NCI-H524 treated with DMSO at 0.1 percent for 48 hours (cell line): ENCODE results near the gene RBM44.
"Not testable (repeated sequence)": the region's sequence is repeated elsewhere in the genome, so short reads cannot be mapped to it uniquely, and the experiment has no call there.

ENCODE experiments used
- DNase-seq: peaks from one replicate; lab custom pipeline; 2025; lab: John Stamatoyannopoulos, UW

Gene RBM44

DNA sequence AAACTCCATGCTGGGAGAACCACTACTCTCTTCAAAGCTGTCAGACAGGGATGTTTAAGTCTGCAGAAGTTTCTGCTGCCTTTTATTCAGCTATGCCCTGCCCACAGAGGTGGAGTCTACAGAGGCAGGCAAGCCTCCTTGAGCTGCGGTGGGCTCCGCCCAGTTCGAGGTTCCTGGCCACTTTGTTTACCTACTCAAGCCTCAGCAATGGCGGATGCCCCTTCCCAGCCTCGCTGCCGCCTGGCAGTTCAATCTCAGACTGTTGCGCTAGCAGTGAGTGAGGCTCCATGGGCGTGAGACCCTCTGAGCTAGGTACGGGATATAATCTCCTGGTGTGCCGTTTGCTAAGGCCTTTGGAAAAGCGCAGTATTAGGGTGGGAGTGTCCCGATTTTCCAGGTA is 50.4 kb downstream of the RBM44 start:
- not testable (repeated sequence) for DNase-seq

DNA sequence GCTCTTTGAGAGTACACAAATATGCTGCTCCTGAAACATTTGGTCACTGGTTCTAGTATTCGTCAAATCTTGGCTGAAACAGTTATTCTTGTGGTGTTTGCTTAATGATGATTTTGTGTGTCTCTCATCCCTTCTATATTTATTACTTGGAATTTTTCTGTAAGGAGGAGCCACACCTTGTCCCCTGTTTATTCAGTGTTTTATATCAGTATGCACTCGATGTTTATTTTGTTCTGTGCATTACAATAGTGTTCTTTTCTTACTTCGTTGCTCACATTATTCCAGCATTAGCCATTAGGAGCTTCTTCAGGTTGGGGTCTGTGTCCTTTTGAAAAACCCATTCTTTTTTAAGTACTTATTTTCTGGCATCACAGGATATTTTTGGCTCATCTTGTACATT is 55.7 kb downstream of the RBM44 start:
- DNase-seq, result no peak

DNA sequence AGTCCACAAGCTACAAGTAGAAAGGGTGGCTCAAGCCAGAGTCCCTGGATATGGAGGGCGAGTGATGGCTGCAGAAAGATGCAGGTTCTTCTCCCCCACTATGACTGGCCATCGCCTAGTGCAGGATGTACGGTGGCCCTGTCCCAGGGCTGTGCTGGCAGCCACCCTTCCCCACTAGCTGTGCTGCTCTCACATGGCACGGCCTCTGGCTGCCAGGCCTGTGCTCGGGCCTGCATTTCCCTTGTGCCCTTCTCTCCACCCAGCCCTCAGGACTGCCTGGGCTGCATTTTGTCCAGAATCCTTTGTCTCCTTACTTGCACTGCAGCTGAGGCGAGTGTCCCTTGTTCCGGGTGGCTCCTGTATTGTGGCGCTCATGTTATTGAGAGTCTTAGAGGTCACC is 59.2 kb downstream of the RBM44 start:
- DNase-seq, result no peak

DNA sequence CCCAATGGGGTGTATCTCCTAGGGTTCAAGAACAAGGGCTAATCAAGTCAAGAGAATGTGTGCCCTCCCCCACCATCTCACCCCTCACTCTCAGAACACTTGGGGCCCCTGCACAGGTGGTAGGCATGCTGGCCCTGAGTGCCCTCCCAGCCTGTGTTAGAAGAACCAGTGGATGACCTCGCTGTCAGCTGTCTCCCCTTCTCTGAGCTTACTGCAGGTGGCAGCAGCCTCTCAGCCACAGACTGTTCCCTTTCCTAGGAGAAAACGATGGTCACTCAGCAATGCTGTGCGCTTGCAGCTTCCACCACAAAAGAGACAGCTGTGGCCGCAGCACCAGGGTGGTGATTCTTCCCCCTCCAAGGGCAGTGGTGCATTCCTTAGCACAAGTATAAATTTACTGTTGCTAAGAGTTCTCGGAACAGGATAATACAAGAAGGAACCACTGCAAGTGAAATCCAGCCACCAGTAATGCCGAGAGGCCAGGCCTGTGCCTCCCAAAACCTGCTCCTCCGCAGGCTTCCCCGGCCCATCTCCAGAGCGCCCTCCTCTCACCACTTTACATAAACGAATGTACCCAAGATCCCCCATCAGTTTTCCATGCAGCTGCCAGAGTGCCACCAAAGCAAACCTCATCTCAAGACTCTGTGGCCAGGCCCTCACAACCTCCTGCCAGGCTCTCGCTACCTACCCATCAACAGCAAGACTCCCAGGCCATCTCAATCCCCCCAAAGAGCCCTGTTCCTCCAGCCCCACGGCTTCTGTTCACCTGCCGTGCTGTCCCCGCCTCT is 59.9 kb downstream of the RBM44 start:
- DNase-seq, result peak; percentile 32

DNA sequence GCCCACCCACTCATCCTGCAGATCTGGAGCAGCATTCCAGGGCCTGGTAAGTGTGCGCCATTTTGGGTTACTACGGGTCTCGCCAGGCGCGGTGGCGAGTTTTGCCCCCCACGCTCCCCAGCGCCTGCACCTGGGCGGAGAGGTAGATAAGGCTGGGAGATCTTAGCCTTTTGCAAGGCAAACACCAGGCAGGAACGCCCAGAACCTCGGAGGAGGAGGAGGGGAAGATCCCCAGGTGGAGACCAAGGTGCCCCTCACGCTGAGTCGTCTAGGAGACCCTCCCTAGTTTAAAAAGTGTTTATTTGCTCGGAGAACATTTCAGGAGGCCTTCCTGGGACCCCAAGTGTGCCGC is 60.5 kb downstream of the RBM44 start:
- DNase-seq, result no peak

GRCh38 chr2:237859533-237860272 is 61.1 kb downstream of the RBM44 start, which contains the start of gene RAMP1:
Gene RAMP1, plus strand, starts transcription at chr2:237859623. Its CDS starts 53 bp downstream, at chr2:237859676.
- DNase-seq, result no peak

DNA sequence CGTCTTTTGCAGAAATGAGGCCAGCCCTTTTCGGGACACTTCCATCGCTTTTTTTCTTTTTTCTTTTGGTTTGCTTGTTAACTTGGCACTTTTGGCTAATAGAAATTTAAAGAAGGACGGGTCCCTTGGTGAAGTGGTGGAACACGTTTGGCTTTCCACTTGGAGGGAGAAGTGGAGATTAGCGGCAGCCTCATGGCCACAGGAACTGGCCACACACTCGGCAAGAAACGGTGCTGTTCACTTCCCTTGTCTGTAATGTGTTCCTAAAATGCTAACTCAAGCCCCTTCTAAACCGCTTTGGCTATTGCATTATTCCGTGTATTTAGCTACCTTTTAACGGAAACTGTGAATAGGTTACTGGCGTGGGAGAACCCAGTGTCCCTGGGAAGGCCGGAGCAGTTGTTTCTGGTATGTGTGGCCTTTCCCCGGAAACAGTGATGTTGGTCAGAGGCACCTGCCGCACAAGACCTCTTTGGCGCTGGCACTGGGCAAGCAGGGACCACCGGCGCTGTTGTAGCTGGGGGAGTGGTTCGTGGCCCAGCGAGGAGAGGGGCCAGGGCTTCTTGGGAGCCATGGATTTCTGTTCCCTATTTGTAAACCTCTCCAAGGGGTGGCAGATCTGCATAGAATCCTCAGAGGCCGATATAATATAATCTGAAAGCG is 61.8 kb downstream of the RBM44 start:
- DNase-seq, result no peak

- no peak for DNase-seq
Observed at GRCh38 chr2:237861875-237862527, 63.4 kb downstream of the RBM44 start.

- DNase-seq, result no peak
Observed at GRCh38 chr2:237862528-237862895, 63.9 kb downstream of the RBM44 start.

- DNase-seq, result no peak
Observed at GRCh38 chr2:237863102-237863511, 64.5 kb downstream of the RBM44 start.

GRCh38 chr2:237863689-237864443 is 65.3 kb downstream of the RBM44 start:
- DNase-seq, result no peak

DNA sequence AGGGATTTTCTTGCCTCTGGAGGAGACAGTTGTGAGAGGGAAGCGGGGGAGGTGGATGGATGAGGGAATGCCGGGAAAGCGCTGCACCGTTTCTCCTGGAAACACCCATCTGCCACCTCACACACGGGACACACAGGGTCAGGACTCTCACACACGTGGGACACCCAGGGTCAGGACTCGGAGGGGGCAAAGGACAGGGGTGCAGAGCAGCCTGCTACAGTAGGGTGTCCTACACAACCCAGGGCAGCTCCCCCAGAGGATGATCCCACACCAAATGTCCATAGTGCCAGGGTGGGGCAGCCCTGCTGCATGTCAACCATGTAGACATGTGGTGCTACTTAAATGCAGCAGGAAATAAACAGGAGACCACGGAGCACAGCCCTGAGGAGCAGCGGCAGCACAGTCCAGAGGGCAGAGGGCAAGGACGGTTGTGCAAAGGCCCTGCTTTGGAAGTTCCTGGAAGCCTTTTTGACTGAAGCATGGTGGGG is 65.9 kb downstream of the RBM44 start:
- DNase-seq, result no peak

DNA sequence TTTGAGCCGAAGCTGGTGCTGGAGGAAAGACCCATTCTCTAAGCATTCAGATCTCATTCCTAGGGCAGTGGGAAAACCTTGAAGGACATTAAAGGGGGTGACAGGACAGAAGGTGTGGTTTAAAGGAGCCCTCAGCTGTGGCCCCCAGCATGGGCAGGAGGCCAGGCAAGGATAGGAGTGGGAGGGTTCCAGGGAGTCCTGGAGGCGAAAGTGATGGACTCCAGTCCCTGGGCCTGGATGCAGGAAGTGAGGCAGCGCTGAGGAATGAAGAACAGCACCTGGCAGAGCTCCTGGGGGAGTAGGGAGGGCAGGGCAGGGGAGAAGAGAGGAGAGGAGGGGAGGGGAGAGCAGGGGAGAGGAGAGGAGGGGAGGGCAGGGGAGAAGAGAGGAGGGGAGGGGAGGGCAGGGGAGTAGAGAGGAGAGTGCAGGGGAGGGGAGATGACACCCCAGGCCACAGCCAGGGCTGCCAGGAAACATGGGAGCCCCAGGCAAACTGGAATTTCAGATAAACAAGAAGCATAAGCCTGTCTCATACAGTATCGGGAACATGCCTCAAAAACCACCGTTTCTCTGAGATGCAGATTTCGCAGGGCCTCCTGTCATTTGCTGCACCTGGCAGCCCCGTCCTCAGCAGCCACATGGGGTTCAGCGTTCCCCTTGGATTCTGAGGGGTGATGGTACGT is 66.5 kb downstream of the RBM44 start:
- no peak for DNase-seq

- no peak for DNase-seq
Observed at GRCh38 chr2:237865623-237866041, 67.1 kb downstream of the RBM44 start.

- DNase-seq, result no peak
Observed at GRCh38 chr2:237866101-237866621, 67.6 kb downstream of the RBM44 start.

DNA sequence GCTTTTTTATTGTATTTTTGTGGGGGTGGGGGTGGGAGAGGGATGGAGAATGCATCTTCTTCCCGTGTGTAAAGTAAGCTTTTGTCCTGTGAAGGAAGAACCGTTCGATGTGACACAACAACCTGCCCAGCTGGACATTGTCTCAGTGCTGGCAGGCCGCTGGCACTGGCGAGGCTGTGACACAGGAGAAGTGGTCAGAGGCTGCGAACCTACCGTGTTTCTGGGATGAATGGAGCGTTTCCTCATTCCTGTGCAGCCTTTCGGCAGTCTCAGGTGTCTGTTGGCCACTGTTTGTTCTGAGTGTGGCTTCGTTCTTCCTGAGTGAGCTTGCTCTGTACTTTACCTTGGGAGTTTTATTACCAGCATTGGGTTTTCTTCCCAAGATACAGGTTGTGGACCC is 68.9 kb downstream of the RBM44 start:
- DNase-seq, result no peak

GRCh38 chr2:237868074-237868473 is 69.5 kb downstream of the RBM44 start:
- not testable (repeated sequence) for DNase-seq

DNA sequence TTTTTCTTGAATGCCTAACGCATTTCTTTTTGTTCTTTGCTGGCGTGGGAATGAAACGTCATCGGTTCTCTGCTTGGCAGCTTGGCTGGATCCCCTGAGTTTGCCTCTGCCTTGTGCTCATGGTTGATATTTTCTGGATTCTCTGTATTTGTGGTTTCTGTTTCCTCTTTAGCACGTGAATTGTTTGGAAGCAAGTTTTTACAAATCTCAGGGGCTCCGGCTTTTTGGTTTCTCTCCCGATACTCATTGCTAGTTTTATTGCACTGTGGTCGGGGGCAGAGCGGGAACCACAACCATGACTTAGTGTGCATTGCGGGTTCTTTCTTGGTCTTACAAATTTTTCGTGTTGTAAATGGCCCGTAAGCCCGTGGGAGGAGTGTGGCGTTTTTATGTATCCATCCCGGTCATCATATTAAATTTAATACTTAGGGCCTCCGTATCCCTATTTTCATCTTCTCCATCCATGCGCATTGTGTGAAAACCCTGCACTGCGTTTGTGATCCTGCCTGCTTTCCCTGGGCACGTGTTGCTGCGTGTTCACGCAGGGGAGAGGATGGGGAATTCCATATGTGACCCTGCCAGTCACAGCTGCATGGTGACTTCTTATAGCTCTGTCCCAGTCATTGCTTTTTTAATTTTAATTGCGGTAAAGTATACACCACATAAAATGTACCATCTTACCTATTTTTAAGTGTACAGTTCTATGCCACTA is 70.2 kb downstream of the RBM44 start:
- no peak for DNase-seq

DNA sequence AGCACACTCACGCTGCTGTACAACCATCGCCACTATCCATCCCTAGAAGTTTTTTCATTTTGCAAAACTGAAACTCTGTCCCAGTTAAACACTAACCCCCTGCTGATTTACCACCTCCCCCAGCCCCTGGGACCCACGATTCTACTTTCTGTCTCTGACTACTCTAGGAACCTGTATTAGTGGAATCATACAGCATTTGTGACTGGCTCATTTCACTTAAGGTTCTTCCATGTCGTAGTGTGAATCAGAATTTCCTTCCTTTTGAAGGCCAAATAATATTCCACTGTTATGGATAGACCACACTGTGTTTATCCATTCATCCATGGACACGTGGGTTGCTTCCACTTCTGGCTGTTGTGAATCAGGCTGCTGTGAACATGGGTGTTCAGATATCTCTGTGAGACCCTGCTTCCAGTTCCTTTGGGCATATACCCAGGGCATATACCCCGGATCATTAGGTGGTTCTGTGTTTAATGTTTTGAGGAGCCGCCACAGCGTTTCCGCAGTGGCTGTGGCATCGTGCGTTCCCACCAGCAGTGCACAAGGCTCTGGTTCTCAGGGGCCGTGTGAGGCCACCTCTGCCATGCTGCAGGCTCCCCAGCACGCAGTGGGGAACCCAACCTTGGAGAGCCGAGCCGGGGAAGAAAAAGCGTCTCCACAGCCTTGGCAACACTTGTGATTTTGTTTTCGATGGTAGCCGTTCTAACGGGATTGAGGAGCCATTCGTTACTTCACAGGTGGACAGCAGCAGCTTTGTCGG is 70.9 kb downstream of the RBM44 start:
- no peak for DNase-seq
